A549 (cell line): ENCODE data around the gene IL17RA. TPM values are rescaled to one million over a fixed set of nuclear protein-coding genes. Genes with fewer than 3 reads are reported as not detected.

Experiments used
- ATAC-seq, 2 experiments: fragments of 200-7000 bp in 1 of 2; fragments of >200 bp in 1 of 2; cut with Nextera tagmentation in 1 of 2; cut with Tn5 transposase in 1 of 2; 3 replicates each; pipeline versions ENCODE4 v1.8.0 to v1.9.1; 2018 to 2020; ENCODE audit warnings: mild to moderate bottlenecking in 1 of 2, moderate library complexity in 1 of 2
- CTCF ChIA-PET: fragments of 300-600 bp; sonication (Branson Sonifier 250); formaldehyde crosslinking; extraction: SDS; loops from one replicate; lab custom pipeline; 2021; ENCODE audit warnings: antibody characterized with exemption, inconsistent platforms; lab: Yijun Ruan, JAX
- POLR2A ChIA-PET: fragments of 350-600 bp; formaldehyde crosslinking; extraction: SDS; loops from one replicate; lab custom pipeline; 2021; ENCODE audit warnings: antibody characterized with exemption, inconsistent platforms; lab: Yijun Ruan, JAX
- DNase-seq, 2 experiments: peaks; one replicate each; pipeline versions ENCODE4 v3.0.0 to v3.0.0-alpha.2; 2011 to 2016; ENCODE audit warnings: low read depth in 1 of 2, low spot score in 1 of 2
- FAIRE-seq: peaks from 2 replicates; lab custom pipeline; 2011; peaks lifted over from hg19 to GRCh38; lab: Jason Lieb, UNC
- H3K27ac ChIP-seq, 2 experiments: fragments of >200 bp; sonication (Bioruptor Twin); formaldehyde crosslinking; 3 replicates each; pipeline ENCODE4 v1.5.1; 2016 to 2017
- H3K4me1 ChIP-seq: fragments of >200 bp; sonication (Bioruptor Twin); formaldehyde crosslinking; 3 replicates; pipeline ENCODE4 v1.6.1; 2016
- H3K4me2 ChIP-seq: fragments of >200 bp; sonication (Bioruptor Twin); formaldehyde crosslinking; 3 replicates; pipeline ENCODE4 v1.6.1; 2016
- H3K4me3 ChIP-seq: fragments of >200 bp; sonication (Bioruptor Twin); formaldehyde crosslinking; 3 replicates; pipeline ENCODE4 v1.5.1; 2016
- H3K9me3 ChIP-seq: fragments of >200 bp; sonication (Bioruptor Twin); formaldehyde crosslinking; 3 replicates; pipeline ENCODE4 v1.6.1; 2016
- BCL3 ChIP-seq: fragments of >200 bp; sonication (Bioruptor Twin); formaldehyde crosslinking; IDR thresholded peaks from 3 replicates; pipeline ENCODE4 v1.6.1; 2016
- CHD2 ChIP-seq: fragments of 150-350 bp; IDR thresholded peaks from 2 replicates; pipeline ENCODE4 v1.6.1; 2014; ENCODE audit warnings: low read length; ENCODE audit not compliant: partially characterized antibody
- CHD4 ChIP-seq: fragments of 200-600 bp; sonication (generic); IDR thresholded peaks from 2 replicates; pipeline ENCODE4 v1.6.1; 2016; ENCODE audit warnings: antibody characterized with exemption, mild to moderate bottlenecking, borderline replicate concordance
- ELK1 ChIP-seq: fragments of 150-350 bp; IDR thresholded peaks from 2 replicates; pipeline ENCODE4 v1.6.1; 2014; ENCODE audit warnings: low read depth, mild to moderate bottlenecking, low read length
- EP300 ChIP-seq, 2 experiments: fragments of >200 bp; sonication (Bioruptor Twin); formaldehyde crosslinking; IDR thresholded peaks; 2 replicates in 1 of 2; 3 replicates in 1 of 2; pipeline ENCODE4 v1.6.1; 2016 to 2017
- FOSB ChIP-seq: fragments of 250-450 bp; sonication (Bioruptor Pico); IDR thresholded peaks from 2 replicates; pipeline ENCODE4 v1.5.0; 2020; ENCODE audit warnings: mild to moderate bottlenecking, moderate library complexity
- FOXS1 ChIP-seq: fragments of 250-450 bp; sonication (Bioruptor Pico); IDR thresholded peaks from 2 replicates; pipeline ENCODE4 v1.5.0; 2020; ENCODE audit warnings: mild to moderate bottlenecking, moderate library complexity
- HOXA7 ChIP-seq: fragments of 250-450 bp; sonication (Bioruptor Pico); IDR thresholded peaks from 2 replicates; pipeline ENCODE4 v1.5.0; 2020; ENCODE audit warnings: mild to moderate bottlenecking, moderate library complexity
- HOXB5 ChIP-seq: fragments of 250-450 bp; sonication (Bioruptor Pico); IDR thresholded peaks from 2 replicates; pipeline ENCODE4 v1.5.0; 2020; ENCODE audit warnings: mild to moderate bottlenecking, moderate library complexity
- JUNB ChIP-seq: fragments of >200 bp; sonication (Bioruptor Twin); formaldehyde crosslinking; IDR thresholded peaks from 2 replicates; pipeline ENCODE4 v1.6.1; 2016
- KDM5A ChIP-seq: fragments of 200-600 bp; sonication (generic); IDR thresholded peaks from 2 replicates; pipeline ENCODE4 v1.6.1; 2016; ENCODE audit warnings: antibody characterized with exemption, mild to moderate bottlenecking
- MAFK ChIP-seq: fragments of 450-650 bp; IDR thresholded peaks from 2 replicates; pipeline ENCODE4 v1.6.1; 2014; ENCODE audit not compliant: partially characterized antibody
- NR3C1 ChIP-seq: fragments of >200 bp; sonication (Bioruptor Twin); formaldehyde crosslinking; IDR thresholded peaks from 3 replicates; pipeline ENCODE4 v1.6.1; 2017
- PBX3 ChIP-seq: IDR thresholded peaks from 2 replicates; pipeline ENCODE4 v1.6.1; 2012
- POLR2AphosphoS2 ChIP-seq: conservative IDR thresholded peaks from 2 replicates; pipeline ENCODE4 v1.6.1; 2012; ENCODE audit warnings: low read length, improper control_type of control experiment, inconsistent platforms
- RARB ChIP-seq: fragments of 250-450 bp; sonication (Bioruptor Pico); IDR thresholded peaks from 2 replicates; pipeline ENCODE4 v1.8.0; 2021; ENCODE audit warnings: mild to moderate bottlenecking, moderate library complexity
- RFX5 ChIP-seq: fragments of 450-650 bp; IDR thresholded peaks from 2 replicates; pipeline ENCODE4 v1.7.1; 2014; ENCODE audit warnings: antibody characterized with exemption, mild to moderate bottlenecking, moderate library complexity
- ZNF302 ChIP-seq: fragments of 250-450 bp; sonication (Bioruptor Pico); IDR thresholded peaks from 2 replicates; pipeline ENCODE4 v1.9.0; 2021; ENCODE audit warnings: inconsistent platforms, mild to moderate bottlenecking, moderate library complexity
- WGBS: methylation state at CpG from one replicate; pipeline ENCODE4 v1.1.6; 2017; ENCODE audit errors: missing lambda C conversion rate; 5-methylcytosine and 5-hydroxymethylcytosine counted together
- polyA plus RNA-seq, 4 experiments: library from polyadenylated mRNA; depleted of rRNA in 3 of 4; stranded (reverse); fragments of >200 nt; fragmentation: RNase III in 1 of 4; extraction: RNeasy Plus Mini Kit Qiagen cat#74134 plus additional on column Dnase treatment in 1 of 4; gene quantifications; 2 replicates in 3 of 4; 3 replicates in 1 of 4; pipeline ENCODE4 v1.2.3, GENCODE V29; 2011 to 2017
- TF ChIP-seq, protein P1 (sequence below): fragments of 450-650 bp; IDR thresholded peaks from 2 replicates; pipeline ENCODE4 v1.6.1; 2014; ENCODE audit warnings: antibody characterized with exemption
- TF ChIP-seq, protein P2 (sequence below): fragments of 250-450 bp; sonication (Bioruptor Pico); IDR thresholded peaks from 2 replicates; pipeline ENCODE4 v1.5.0; 2020; ENCODE audit warnings: low read depth, mild to moderate bottlenecking, moderate library complexity

IL17RA gene
- polyA plus RNA-seq, 2 of the 4 experiments (the other 2 are of a cell fraction) = 4.3 to 6.4 TPM

DNA sequence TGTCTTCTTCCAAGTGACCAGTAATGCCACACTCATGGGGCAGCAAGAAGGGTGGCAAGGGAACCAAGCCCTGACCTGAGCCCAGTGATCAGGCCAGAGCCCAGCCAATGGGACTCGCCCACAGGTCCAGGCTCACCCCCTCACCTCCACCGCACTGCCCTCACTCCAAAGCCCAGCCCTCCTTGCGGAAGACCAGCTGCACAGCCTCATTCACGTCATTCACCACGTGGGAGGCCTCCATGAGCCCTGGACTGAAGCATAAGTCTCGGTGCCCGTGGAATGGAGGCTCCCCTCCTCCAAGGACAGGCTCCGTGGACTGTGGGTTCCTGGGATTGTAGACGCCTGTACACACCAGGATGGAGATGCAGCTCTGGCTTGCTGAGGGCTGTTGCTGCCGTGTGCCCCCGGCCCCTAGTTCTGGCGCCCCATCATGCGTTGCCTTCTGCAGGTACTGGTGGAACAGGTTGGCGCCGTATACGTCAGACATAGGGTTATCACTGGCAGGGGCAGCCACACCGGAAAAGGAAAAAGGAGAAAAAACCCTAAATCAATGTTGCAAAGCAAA, 53.1 kb downstream of the IL17RA start:
- ATAC-seq = 0 out of 6 replicates have a peak, but pooled peaks of 1 of the 2 experiments have one; percentile 39
- Histone ChIP-seq H3K9me3 (no peaks in the 10 kb centered on the region), H3K27ac (no peak overlapping the region), H3K4me3 (no peak overlapping the region), H3K4me1 (no peaks in the 10 kb centered on the region), H3K4me2 (no peak overlapping the region)
- POLR2A ChIA-PET = interaction anchor here (0.7 kb wide), 1 partner anchor 20 kb away, joined by 3 read pairs; no protein-coding TSS in a partner anchor
- DNase-seq = no peak
- TF ChIP-seq FOXS1 (CRISPR knock-in tag) (no peak), CHD4 (no peak), CHD2 (no peak), KDM5A (no peak), POLR2AphosphoS2 (no peak), FOSB (no peak), ZNF302 (CRISPR knock-in tag) (no peak), HOXB5 (CRISPR knock-in tag) (no peak), ELK1 (no peak), NR3C1 (no peak), BCL3 (no peak), RFX5 (no peak), PBX3 (no peak), EP300 (IDR thresholded peaks at IDR 0.05) (no peak), MAFK (no peak)
- TF ChIP-seq, protein P1, sequence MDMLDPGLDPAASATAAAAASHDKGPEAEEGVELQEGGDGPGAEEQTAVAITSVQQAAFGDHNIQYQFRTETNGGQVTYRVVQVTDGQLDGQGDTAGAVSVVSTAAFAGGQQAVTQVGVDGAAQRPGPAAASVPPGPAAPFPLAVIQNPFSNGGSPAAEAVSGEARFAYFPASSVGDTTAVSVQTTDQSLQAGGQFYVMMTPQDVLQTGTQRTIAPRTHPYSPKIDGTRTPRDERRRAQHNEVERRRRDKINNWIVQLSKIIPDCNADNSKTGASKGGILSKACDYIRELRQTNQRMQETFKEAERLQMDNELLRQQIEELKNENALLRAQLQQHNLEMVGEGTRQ = no peak
- TF ChIP-seq, protein P2, sequence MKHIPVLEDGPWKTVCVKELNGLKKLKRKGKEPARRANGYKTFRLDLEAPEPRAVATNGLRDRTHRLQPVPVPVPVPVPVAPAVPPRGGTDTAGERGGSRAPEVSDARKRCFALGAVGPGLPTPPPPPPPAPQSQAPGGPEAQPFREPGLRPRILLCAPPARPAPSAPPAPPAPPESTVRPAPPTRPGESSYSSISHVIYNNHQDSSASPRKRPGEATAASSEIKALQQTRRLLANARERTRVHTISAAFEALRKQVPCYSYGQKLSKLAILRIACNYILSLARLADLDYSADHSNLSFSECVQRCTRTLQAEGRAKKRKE (CRISPR knock-in tag) = no peak
- FAIRE-seq = no peak
- CTCF ChIA-PET = interaction anchor here (1.5 kb wide), 1 partner anchor 34 kb away, joined by 6 read pairs; no protein-coding TSS in a partner anchor
- 96% methylated on average over 12 of the region's 17 CpGs for WGBS

GRCh38 chr22:17138513-17138912, 53.7 kb downstream of the IL17RA start:
- FAIRE-seq (no peak), DNase-seq (no peak), ATAC-seq (no peak)
- ChIA-PET CTCF (interaction anchor here (1.5 kb wide), 1 partner anchor 34 kb away, joined by 6 read pairs; no protein-coding TSS in a partner anchor), POLR2A (no interaction called here)
- Histone ChIP-seq H3K4me1 (no peaks in the 10 kb centered on the region), H3K27ac (no peak overlapping the region), H3K4me3 (no peak overlapping the region), H3K4me2 (no peak overlapping the region), H3K9me3 (no peaks in the 10 kb centered on the region)
- WGBS = 89% methylated on average over 11 of the region's 11 CpGs
- no peak for TF ChIP-seq HOXA7 (CRISPR knock-in tag)
- TF ChIP-seq RARB (CRISPR knock-in tag) = no peak
- no peak for TF ChIP-seq BCL3
- TF ChIP-seq JUNB = no peak
